ENCODE data around the gene SAMD13.
A peak's percentile ranks its signal among the peaks of the same experiment; 100 is the strongest.

SAMD13 gene

DNA sequence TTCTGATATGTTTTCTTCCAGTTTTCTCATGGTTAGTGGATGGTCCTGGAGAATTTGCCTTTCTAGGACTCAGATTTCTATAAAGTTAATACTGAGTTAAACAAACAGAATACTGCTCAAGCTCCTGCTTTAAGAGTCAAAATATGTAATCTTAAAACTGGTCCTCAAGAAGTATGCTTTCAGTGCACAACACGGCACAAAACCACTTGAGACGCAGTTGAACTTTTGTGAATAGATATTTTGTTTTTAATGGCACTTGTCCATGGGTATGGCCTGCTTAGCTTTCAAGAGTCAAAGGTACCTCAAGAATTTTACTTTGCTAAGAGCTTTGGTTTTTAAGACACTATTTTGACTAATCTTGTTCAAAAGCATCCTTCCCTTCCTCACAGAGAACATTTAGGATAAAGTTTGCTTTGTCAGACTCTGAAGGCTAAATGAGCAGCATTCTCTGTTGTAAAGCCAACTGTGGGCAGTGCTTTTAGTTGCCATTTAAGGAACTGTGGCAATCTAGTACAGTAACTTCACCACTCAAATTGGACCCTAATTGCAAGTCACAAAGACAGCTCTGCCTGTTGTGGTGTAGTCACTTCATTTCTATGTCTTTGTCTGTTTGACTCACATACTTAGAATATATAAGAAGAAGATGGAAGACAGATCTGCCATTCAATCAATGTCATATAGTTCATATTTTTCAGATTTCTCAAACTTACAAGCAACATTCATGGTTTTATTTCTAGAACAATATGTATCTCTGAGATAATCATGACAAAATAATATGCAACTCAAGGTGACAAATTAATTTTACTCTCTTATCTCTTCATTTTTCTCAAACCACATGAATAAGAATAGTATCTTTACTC is 28.8 kb downstream of the SAMD13 start:
- Histone ChIP-seq H3K4me1 (ENCODE audit: control insufficient read depth, low read depth, low read length) (no peaks in the 10 kb centered on the region), H2BK15ac (replicated peaks; ENCODE audit: low read depth) (no peak overlapping the region), H3K56ac (ENCODE audit: low read length) (no peak overlapping the region), H3K27me3 (ENCODE audit: insufficient read depth, low read length, poor library complexity) (no peaks in the 10 kb centered on the region), H3K79me1 (ENCODE audit: low read length) (no peaks in the 10 kb centered on the region), H2BK5ac (ENCODE audit: low read length) (no peak overlapping the region), H3K18ac (ENCODE audit: low read length) (no peak overlapping the region), H3K4me2 (ENCODE audit: low read length) (no peak overlapping the region), H4K5ac (ENCODE audit: low read length) (no peak overlapping the region), H2BK120ac (ENCODE audit: low read depth, low read length) (no peak overlapping the region), H3K27ac (ENCODE audit: low read depth, low read length) (no peak overlapping the region), H2AK5ac (ENCODE audit: low read length) (no peak overlapping the region), H3K4ac (ENCODE audit: low read depth, low read length) (no peak overlapping the region), H3K4me3 (ENCODE audit: low read length) (no peak overlapping the region), H3K79me2 (ENCODE audit: control insufficient read depth, insufficient read depth, low read length) (no peaks in the 10 kb centered on the region), H3K36me3 (ENCODE audit: control insufficient read depth, insufficient read depth, low read length) (no peaks in the 10 kb centered on the region), H3K23ac (ENCODE audit: low read length) (no peak overlapping the region), H4K8ac (ENCODE audit: low read depth, low read length) (no peak overlapping the region), H3K9ac (ENCODE audit: low read length) (no peak overlapping the region)
- DNase-seq: no peak
- no CpG with 5 or more reads among the region's 2 CpGs for WGBS (ENCODE audit: extremely low coverage, insufficient coverage, low lambda C conversion rate)

DNA sequence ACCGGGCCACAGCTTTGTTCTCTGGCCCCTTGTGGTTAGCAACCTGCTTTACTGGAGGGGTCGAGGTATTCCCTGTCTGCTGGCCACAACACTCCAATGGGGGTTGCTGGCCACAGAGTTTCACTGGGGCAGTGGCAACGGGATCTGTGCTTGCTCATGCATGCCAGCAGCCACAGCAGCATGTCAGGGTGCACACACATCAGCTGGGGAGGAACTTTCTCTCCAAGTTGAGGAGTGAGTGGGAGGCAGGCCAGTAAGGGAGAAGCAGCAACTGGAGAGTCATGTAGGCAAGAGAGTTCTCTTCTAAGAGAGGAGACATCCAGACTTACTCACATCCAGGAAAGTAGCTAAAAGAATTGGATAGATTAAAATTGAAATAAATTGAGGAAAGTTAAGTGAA is 38.0 kb downstream of the SAMD13 start:
- H2AK5ac ChIP-seq (ENCODE audit: low read length): no peak overlapping the region
- no peak overlapping the region for H3K23ac ChIP-seq (ENCODE audit: low read length)
- no peak overlapping the region for H4K8ac ChIP-seq (ENCODE audit: low read depth, low read length)
- no peak overlapping the region for H3K56ac ChIP-seq (ENCODE audit: low read length)
- no peak overlapping the region for H3K4me2 ChIP-seq (ENCODE audit: low read length)
- H4K5ac ChIP-seq (ENCODE audit: low read length): no peak overlapping the region
- no peaks in the 10 kb centered on the region for H3K79me2 ChIP-seq (ENCODE audit: control insufficient read depth, insufficient read depth, low read length)
- H2BK15ac ChIP-seq (replicated peaks; ENCODE audit: low read depth): no peak overlapping the region
- H3K27ac ChIP-seq (ENCODE audit: low read depth, low read length): no peak overlapping the region
- H2BK120ac ChIP-seq (ENCODE audit: low read depth, low read length): no peak overlapping the region
- H3K4ac ChIP-seq (ENCODE audit: low read depth, low read length): no peak overlapping the region
- H2BK5ac ChIP-seq (ENCODE audit: low read length): no peak overlapping the region
- no peaks in the 10 kb centered on the region for H3K79me1 ChIP-seq (ENCODE audit: low read length)
- H3K36me3 ChIP-seq (ENCODE audit: control insufficient read depth, insufficient read depth, low read length): no peaks in the 10 kb centered on the region
- H3K4me3 ChIP-seq (ENCODE audit: low read length): no peak overlapping the region
- H3K4me1 ChIP-seq (ENCODE audit: control insufficient read depth, low read depth, low read length): no peaks in the 10 kb centered on the region
- DNase-seq: no peak
- no peak overlapping the region for H3K9ac ChIP-seq (ENCODE audit: low read length)
- no peaks in the 10 kb centered on the region for H3K27me3 ChIP-seq (ENCODE audit: insufficient read depth, low read length, poor library complexity)
- no peak overlapping the region for H3K18ac ChIP-seq (ENCODE audit: low read length)
- WGBS (ENCODE audit: extremely low coverage, insufficient coverage, low lambda C conversion rate): no CpG with 5 or more reads among the region's 3 CpGs

DNA sequence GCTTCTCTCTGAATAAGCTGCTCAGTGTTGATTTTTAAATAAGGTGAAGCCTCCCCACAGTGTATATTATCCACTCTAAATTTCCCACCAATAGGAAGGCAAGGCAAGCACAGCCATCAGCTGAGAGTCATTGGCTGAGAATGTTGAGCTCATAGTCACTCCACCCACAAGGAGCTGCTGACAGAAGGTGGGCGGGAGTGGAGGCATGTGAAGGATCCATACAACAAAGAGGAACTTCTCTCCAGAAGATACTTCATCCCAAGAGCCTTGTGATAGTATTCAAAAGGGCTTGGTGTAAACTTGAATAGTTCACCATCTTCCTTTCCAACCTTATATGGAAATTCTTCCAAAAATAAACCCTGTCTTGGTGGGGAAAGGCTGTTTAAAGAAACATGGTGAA is 42.8 kb downstream of the SAMD13 start:
- no peak overlapping the region for H3K18ac ChIP-seq (ENCODE audit: low read length)
- no peaks in the 10 kb centered on the region for H3K36me3 ChIP-seq (ENCODE audit: control insufficient read depth, insufficient read depth, low read length)
- WGBS (ENCODE audit: extremely low coverage, insufficient coverage, low lambda C conversion rate): no CpG with 5 or more reads among the region's 1 CpG
- no peak overlapping the region for H2AK5ac ChIP-seq (ENCODE audit: low read length)
- H3K27me3 ChIP-seq (ENCODE audit: insufficient read depth, low read length, poor library complexity): no peaks in the 10 kb centered on the region
- H3K27ac ChIP-seq (ENCODE audit: low read depth, low read length): no peak overlapping the region
- H2BK5ac ChIP-seq (ENCODE audit: low read length): no peak overlapping the region
- H2BK15ac ChIP-seq (replicated peaks; ENCODE audit: low read depth): no peak overlapping the region
- no peaks in the 10 kb centered on the region for H3K79me1 ChIP-seq (ENCODE audit: low read length)
- no peak overlapping the region for H3K23ac ChIP-seq (ENCODE audit: low read length)
- H4K8ac ChIP-seq (ENCODE audit: low read depth, low read length): no peak overlapping the region
- no peak overlapping the region for H3K4me3 ChIP-seq (ENCODE audit: low read length)
- no peak overlapping the region for H3K4me2 ChIP-seq (ENCODE audit: low read length)
- no peaks in the 10 kb centered on the region for H3K4me1 ChIP-seq (ENCODE audit: control insufficient read depth, low read depth, low read length)
- peak; percentile 10 for DNase-seq
- H3K79me2 ChIP-seq (ENCODE audit: control insufficient read depth, insufficient read depth, low read length): no peaks in the 10 kb centered on the region
- no peak overlapping the region for H2BK120ac ChIP-seq (ENCODE audit: low read depth, low read length)
- H3K9ac ChIP-seq (ENCODE audit: low read length): no peak overlapping the region
- no peak overlapping the region for H3K4ac ChIP-seq (ENCODE audit: low read depth, low read length)
- no peak overlapping the region for H4K5ac ChIP-seq (ENCODE audit: low read length)
- no peak overlapping the region for H3K56ac ChIP-seq (ENCODE audit: low read length)

DNA sequence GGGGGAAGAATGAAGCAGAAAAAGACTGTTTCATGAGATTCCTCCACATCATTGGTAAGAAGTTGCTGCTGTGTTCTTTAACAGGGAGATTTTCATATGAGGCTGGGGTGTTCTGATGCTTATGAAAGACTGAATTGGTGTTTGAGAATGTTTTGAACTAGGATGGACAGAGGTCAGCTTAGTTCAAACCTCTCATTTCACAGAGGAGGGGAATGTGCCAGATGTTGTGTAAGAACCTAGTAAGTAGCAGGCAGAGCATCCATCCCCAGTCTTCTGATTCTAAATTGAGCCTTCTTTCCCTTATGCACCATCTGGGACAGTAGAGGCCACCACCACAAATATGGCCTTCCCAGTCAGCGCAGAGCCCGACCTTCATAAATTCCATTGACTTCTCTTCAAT is 43.7 kb downstream of the SAMD13 start:
- no peak for DNase-seq
- no peak overlapping the region for H2AK5ac ChIP-seq (ENCODE audit: low read length)
- no CpG with 5 or more reads among the region's 2 CpGs for WGBS (ENCODE audit: extremely low coverage, insufficient coverage, low lambda C conversion rate)
- H3K4me3 ChIP-seq (ENCODE audit: low read length): no peak overlapping the region
- no peak overlapping the region for H4K8ac ChIP-seq (ENCODE audit: low read depth, low read length)
- no peaks in the 10 kb centered on the region for H3K79me2 ChIP-seq (ENCODE audit: control insufficient read depth, insufficient read depth, low read length)
- H3K27me3 ChIP-seq (ENCODE audit: insufficient read depth, low read length, poor library complexity): no peaks in the 10 kb centered on the region
- H3K56ac ChIP-seq (ENCODE audit: low read length): no peak overlapping the region
- H2BK5ac ChIP-seq (ENCODE audit: low read length): no peak overlapping the region
- no peak overlapping the region for H3K4ac ChIP-seq (ENCODE audit: low read depth, low read length)
- H3K23ac ChIP-seq (ENCODE audit: low read length): no peak overlapping the region
- no peak overlapping the region for H4K5ac ChIP-seq (ENCODE audit: low read length)
- H2BK15ac ChIP-seq (replicated peaks; ENCODE audit: low read depth): no peak overlapping the region
- H2BK120ac ChIP-seq (ENCODE audit: low read depth, low read length): no peak overlapping the region
- no peak overlapping the region for H3K4me2 ChIP-seq (ENCODE audit: low read length)
- no peaks in the 10 kb centered on the region for H3K36me3 ChIP-seq (ENCODE audit: control insufficient read depth, insufficient read depth, low read length)
- no peak overlapping the region for H3K9ac ChIP-seq (ENCODE audit: low read length)
- H3K27ac ChIP-seq (ENCODE audit: low read depth, low read length): no peak overlapping the region
- no peaks in the 10 kb centered on the region for H3K79me1 ChIP-seq (ENCODE audit: low read length)
- no peaks in the 10 kb centered on the region for H3K4me1 ChIP-seq (ENCODE audit: control insufficient read depth, low read depth, low read length)
- H3K18ac ChIP-seq (ENCODE audit: low read length): no peak overlapping the region

DNA sequence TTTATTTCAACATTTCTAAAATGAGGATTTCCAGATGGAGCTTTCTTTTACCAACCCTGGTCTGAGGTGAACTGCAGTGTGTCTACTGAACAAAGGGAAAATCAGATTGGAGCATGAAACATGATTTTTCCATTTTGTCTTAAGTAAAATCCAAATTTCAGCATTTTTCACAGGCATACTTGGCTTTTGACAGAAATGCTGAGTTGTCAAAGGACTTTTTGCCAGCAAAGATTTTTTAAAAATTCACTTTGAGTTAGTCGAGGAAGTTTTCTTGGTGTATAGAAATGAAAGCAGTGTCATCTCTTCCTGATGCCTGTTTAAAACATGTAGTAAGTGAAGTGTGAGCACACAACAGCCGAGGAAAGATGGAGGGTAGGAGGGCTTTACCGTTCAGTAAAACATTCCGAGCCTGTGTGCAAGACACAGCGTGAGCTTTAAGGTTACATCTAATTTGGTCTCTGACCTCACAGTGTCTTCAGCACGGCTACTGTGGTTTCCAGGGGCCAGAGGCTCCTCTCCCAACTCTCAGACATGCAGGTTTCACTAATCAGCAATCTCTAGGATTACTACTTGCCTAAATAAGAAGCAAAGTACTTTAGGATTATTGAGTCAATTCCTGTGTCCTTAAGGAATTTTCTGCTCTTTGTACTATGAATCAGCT is 45.9 kb downstream of the SAMD13 start:
- Histone ChIP-seq H4K5ac (ENCODE audit: low read length) (no peak overlapping the region), H3K23ac (ENCODE audit: low read length) (no peak overlapping the region), H3K79me2 (ENCODE audit: control insufficient read depth, insufficient read depth, low read length) (no peaks in the 10 kb centered on the region), H3K36me3 (ENCODE audit: control insufficient read depth, insufficient read depth, low read length) (no peaks in the 10 kb centered on the region), H3K56ac (ENCODE audit: low read length) (no peak overlapping the region), H3K4me3 (ENCODE audit: low read length) (no peak overlapping the region), H2BK5ac (ENCODE audit: low read length) (no peak overlapping the region), H2BK120ac (ENCODE audit: low read depth, low read length) (no peak overlapping the region), H2AK5ac (ENCODE audit: low read length) (no peak overlapping the region), H4K8ac (ENCODE audit: low read depth, low read length) (no peak overlapping the region), H3K18ac (ENCODE audit: low read length) (no peak overlapping the region), H3K4me2 (ENCODE audit: low read length) (no peak overlapping the region), H3K27me3 (ENCODE audit: insufficient read depth, low read length, poor library complexity) (no peaks in the 10 kb centered on the region), H3K79me1 (ENCODE audit: low read length) (no peaks in the 10 kb centered on the region), H3K4ac (ENCODE audit: low read depth, low read length) (no peak overlapping the region), H3K9ac (ENCODE audit: low read length) (no peak overlapping the region), H3K4me1 (ENCODE audit: control insufficient read depth, low read depth, low read length) (no peaks in the 10 kb centered on the region), H2BK15ac (replicated peaks; ENCODE audit: low read depth) (no peak overlapping the region), H3K27ac (ENCODE audit: low read depth, low read length) (no peak overlapping the region)
- no CpG with 5 or more reads among the region's 6 CpGs for WGBS (ENCODE audit: extremely low coverage, insufficient coverage, low lambda C conversion rate)
- DNase-seq: no peak

Data from mesendoderm (in vitro differentiated cells).